Liver (tissue), 9 donors: ENCODE results near the gene ASMTL. TPM values are rescaled to one million over a fixed set of nuclear protein-coding genes. Genes with fewer than 3 reads are reported as not detected.

ENCODE experiments used
- DNase-seq: peaks from one replicate; pipeline ENCODE4 v3.0.0-alpha.2; 2017; ENCODE audit warnings: low spot score
- H3K27ac ChIP-seq, 2 donors: one replicate each; pipeline ENCODE4 v1.7.0; 2013; ENCODE audit warnings: inconsistent platforms in 2 of 2, low read length in 2 of 2, control low read depth in 1 of 2, low read depth in 1 of 2, mild to moderate bottlenecking in 1 of 2
- H3K27me3 ChIP-seq, 4 donors: one replicate each; pipeline versions ENCODE4 v1.6.1 to v1.7.0; 2013; ENCODE audit warnings: low read length in 3 of 4, inconsistent platforms in 1 of 4, mild to moderate bottlenecking in 1 of 4, moderate library complexity in 1 of 4; ENCODE audit not compliant: control insufficient read depth in 4 of 4, insufficient read depth in 4 of 4
- H3K36me3 ChIP-seq, 4 donors: one replicate each; pipeline versions ENCODE4 v1.6.1 to v1.7.0; 2013; ENCODE audit warnings: low read length in 3 of 4, mild to moderate bottlenecking in 3 of 4, low read depth in 1 of 4, moderate library complexity in 1 of 4; ENCODE audit not compliant: control insufficient read depth in 4 of 4, insufficient read depth in 3 of 4
- H3K4me1 ChIP-seq, 4 donors: one replicate each; pipeline versions ENCODE4 v1.6.1 to v1.7.0; 2013; ENCODE audit warnings: low read length in 3 of 4, mild to moderate bottlenecking in 3 of 4, moderate library complexity in 1 of 4; ENCODE audit not compliant: control insufficient read depth in 4 of 4, insufficient read depth in 4 of 4
- H3K4me3 ChIP-seq, 3 donors: one replicate each; pipeline versions ENCODE4 v1.6.1 to v1.7.0; 2013; ENCODE audit warnings: low read length in 3 of 3, control low read depth in 1 of 3, low read depth in 1 of 3, mild to moderate bottlenecking in 1 of 3
- H3K9ac ChIP-seq, 2 donors: one replicate each; pipeline ENCODE4 v1.7.0; 2013; ENCODE audit warnings: low read length in 2 of 2, mild to moderate bottlenecking in 2 of 2, moderate library complexity in 2 of 2, control low read depth in 1 of 2, low read depth in 1 of 2
- H3K9me3 ChIP-seq, 4 donors: one replicate each; pipeline versions ENCODE4 v1.6.1 to v1.7.0; 2013; ENCODE audit warnings: low read length in 3 of 4; ENCODE audit not compliant: control insufficient read depth in 4 of 4
- CTCF ChIP-seq: fragments of 150-350 bp; IDR thresholded peaks from 2 replicates; pipeline ENCODE4 v1.5.1; 2017; ENCODE audit warnings: improper control_type of control experiment, low read depth, low read length; ENCODE audit not compliant: missing input control
- EGR1 ChIP-seq, 2 donors: IDR thresholded peaks; 2 replicates each; pipeline ENCODE4 v1.6.1; 2016 to 2018; ENCODE audit warnings: antibody characterized with exemption in 2 of 2, low read depth in 2 of 2
- FOXA2 ChIP-seq: IDR thresholded peaks from 2 replicates; pipeline ENCODE4 v1.6.1; 2016; ENCODE audit warnings: antibody characterized with exemption
- HNF4A ChIP-seq, 2 donors: conservative IDR thresholded peaks; 2 replicates each; pipeline ENCODE4 v1.6.1; 2016; ENCODE audit warnings: antibody characterized with exemption in 2 of 2, mild to moderate bottlenecking in 2 of 2
- JUND ChIP-seq, 2 donors: IDR thresholded peaks; 2 replicates each; pipeline ENCODE4 v1.6.1; 2016; ENCODE audit warnings: antibody characterized with exemption in 2 of 2
- NR2F2 ChIP-seq: IDR thresholded peaks from 2 replicates; pipeline ENCODE4 v1.6.1; 2016; ENCODE audit warnings: antibody characterized with exemption
- RAD21 ChIP-seq, 2 donors: IDR thresholded peaks; 2 replicates each; pipeline ENCODE4 v1.6.1; 2016; ENCODE audit warnings: antibody characterized with exemption in 2 of 2, mild to moderate bottlenecking in 2 of 2
- REST ChIP-seq: IDR thresholded peaks from 2 replicates; pipeline ENCODE4 v1.6.1; 2016; ENCODE audit warnings: antibody characterized with exemption, mild to moderate bottlenecking
- SP1 ChIP-seq: IDR thresholded peaks from 2 replicates; pipeline ENCODE4 v1.6.1; 2018; ENCODE audit warnings: antibody characterized with exemption, mild to moderate bottlenecking
- TAF1 ChIP-seq: conservative IDR thresholded peaks from 2 replicates; pipeline ENCODE4 v1.6.1; 2016; ENCODE audit warnings: antibody characterized with exemption, mild to moderate bottlenecking
- YY1 ChIP-seq: IDR thresholded peaks from 2 replicates; pipeline ENCODE4 v1.6.1; 2016; ENCODE audit warnings: antibody characterized with exemption, mild to moderate bottlenecking
- WGBS: extraction: QIAGEN DNeasy Blood & Tissue Kit; methylation state at CpG from one replicate; pipeline ENCODE4 v1.1.7; 2013; 5-methylcytosine and 5-hydroxymethylcytosine counted together
- polyA plus RNA-seq, 2 donors: library from polyadenylated mRNA; stranded (reverse) in 1 of 2; unstranded in 1 of 2; fragments of 200-250 nt in 1 of 2; fragments of >200 nt in 1 of 2; fragmentation: Nextera tagmentation in 1 of 2; extraction: Ambion mirVana in 1 of 2; gene quantifications; one replicate each; pipeline versions ENCODE4 v1.2.1 to v1.2.3, GENCODE V29; 2013 to 2015
- total RNA-seq, 2 donors: library from RNA; depleted of rRNA; stranded (reverse); fragments of >200 nt; gene quantifications; one replicate each; pipeline ENCODE4 v1.2.3, GENCODE V29; 2014
- TF ChIP-seq, protein P1 (sequence below): IDR thresholded peaks from 2 replicates; pipeline ENCODE4 v1.6.1; 2016; ENCODE audit warnings: antibody characterized with exemption
- TF ChIP-seq, protein P2 (sequence below): IDR thresholded peaks from 2 replicates; pipeline ENCODE4 v1.6.1; 2016; ENCODE audit warnings: antibody characterized with exemption
- TF ChIP-seq, protein P3 (sequence below): IDR thresholded peaks from 2 replicates; pipeline ENCODE4 v1.6.1; 2016; ENCODE audit warnings: antibody characterized with exemption
- donor health status: healthy.
- donor health status: healthy.
- donor health status: healthy.
- donor health status: healthy.
- donor health status: healthy.

ASMTL gene
- total and polyA plus RNA-seq, 4 donors: 10.3 to 18.9 (median 11.6) TPM

GRCh38 chrX:1389993-1390285, 62.8 kb downstream of the ASMTL start:
- no peak overlapping the region for H3K9ac ChIP-seq
- peaks cover 5 to 36% (median 26%) of the 10 kb centered on the region in 4 donors for H3K4me1 ChIP-seq
- no peak overlapping the region for H3K4me3 ChIP-seq
- no peak for TF ChIP-seq JUND (IDR thresholded peaks at IDR 0.05)
- TF ChIP-seq, protein P1, sequence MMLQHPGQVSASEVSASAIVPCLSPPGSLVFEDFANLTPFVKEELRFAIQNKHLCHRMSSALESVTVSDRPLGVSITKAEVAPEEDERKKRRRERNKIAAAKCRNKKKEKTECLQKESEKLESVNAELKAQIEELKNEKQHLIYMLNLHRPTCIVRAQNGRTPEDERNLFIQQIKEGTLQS: no peak
- no peak for TF ChIP-seq NR2F2
- TF ChIP-seq, protein P2, sequence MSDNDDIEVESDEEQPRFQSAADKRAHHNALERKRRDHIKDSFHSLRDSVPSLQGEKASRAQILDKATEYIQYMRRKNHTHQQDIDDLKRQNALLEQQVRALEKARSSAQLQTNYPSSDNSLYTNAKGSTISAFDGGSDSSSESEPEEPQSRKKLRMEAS: no peak
- TF ChIP-seq FOXA2: no peak
- no peak for TF ChIP-seq HNF4A (conservative IDR thresholded peaks at IDR 0.05)
- TF ChIP-seq TAF1: no peak
- TF ChIP-seq YY1: no peak
- no peak for TF ChIP-seq SP1
- peaks cover 34 to 52% (median 48%) of the 10 kb centered on the region in 4 donors for H3K36me3 ChIP-seq
- H3K27me3 ChIP-seq: no peaks in the 10 kb centered on the region
- H3K9me3 ChIP-seq: no peaks in the 10 kb centered on the region
- no peak for DNase-seq
- WGBS: 91% methylated on average over 10 of the region's 10 CpGs
- H3K27ac ChIP-seq: no peak overlapping the region

DNA sequence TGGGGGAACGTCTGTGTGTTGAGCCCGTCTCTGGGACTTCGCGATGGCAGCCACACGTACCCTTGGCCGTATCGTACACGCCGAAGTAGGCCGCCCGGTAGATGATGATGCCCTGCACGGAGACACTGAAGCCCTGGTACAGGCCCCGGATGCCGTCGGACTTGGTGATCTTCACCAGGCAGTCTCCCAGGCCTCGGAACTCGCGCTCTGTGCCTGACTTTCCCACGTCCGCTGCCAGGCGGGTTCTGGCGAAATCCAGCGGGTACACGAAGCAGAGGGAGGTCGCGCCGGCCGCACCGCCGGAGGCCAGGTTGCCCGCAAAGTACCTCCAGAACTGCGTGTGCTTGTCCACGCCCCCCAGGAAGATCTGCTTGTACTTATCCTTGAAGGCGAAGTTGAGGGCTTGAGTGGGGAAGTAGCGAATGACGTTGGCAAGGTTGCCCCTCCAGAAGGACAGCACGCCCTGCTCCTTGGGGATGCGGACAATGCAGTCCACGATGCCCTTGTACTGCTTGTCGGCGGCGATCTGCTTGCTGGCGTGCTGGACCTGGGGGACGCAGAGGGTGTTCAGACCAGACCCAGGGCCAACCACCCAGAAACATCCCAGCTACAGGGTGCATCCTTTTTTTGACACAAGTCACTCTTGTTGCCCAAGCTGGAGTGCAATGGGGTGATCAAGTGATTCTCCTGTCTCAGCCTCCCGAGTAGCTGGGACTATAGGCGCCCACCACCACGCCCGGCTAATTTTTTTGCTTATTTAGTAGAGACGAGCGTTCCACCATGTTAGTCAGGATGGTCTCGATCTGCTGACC, 63.3 kb downstream of the ASMTL start:
- no peak overlapping the region for H3K27ac ChIP-seq
- H3K9ac ChIP-seq: no peak overlapping the region
- H3K27me3 ChIP-seq: no peaks in the 10 kb centered on the region
- WGBS: 94% methylated on average over 51 of the region's 51 CpGs
- TF ChIP-seq, protein P1: no peak
- TF ChIP-seq JUND (IDR thresholded peaks at IDR 0.05) (no peak), HNF4A (conservative IDR thresholded peaks at IDR 0.05) (no peak), TAF1 (no peak), NR2F2 (no peak), RAD21 (IDR thresholded peaks at IDR 0.05) (no peak), EGR1 (IDR thresholded peaks at IDR 0.05; ENCODE audit: low read depth in 2 of 2) (no peak), FOXA2 (no peak)
- TF ChIP-seq, protein P2: no peak
- TF ChIP-seq, protein P3, sequence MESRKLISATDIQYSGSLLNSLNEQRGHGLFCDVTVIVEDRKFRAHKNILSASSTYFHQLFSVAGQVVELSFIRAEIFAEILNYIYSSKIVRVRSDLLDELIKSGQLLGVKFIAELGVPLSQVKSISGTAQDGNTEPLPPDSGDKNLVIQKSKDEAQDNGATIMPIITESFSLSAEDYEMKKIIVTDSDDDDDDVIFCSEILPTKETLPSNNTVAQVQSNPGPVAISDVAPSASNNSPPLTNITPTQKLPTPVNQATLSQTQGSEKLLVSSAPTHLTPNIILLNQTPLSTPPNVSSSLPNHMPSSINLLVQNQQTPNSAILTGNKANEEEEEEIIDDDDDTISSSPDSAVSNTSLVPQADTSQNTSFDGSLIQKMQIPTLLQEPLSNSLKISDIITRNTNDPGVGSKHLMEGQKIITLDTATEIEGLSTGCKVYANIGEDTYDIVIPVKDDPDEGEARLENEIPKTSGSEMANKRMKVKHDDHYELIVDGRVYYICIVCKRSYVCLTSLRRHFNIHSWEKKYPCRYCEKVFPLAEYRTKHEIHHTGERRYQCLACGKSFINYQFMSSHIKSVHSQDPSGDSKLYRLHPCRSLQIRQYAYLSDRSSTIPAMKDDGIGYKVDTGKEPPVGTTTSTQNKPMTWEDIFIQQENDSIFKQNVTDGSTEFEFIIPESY: no peak
- no peaks in the 10 kb centered on the region for H3K9me3 ChIP-seq
- H3K4me3 ChIP-seq: no peak overlapping the region
- H3K36me3 ChIP-seq: peaks cover 38 to 56% (median 49%) of the 10 kb centered on the region in 4 donors
- peaks cover 4 to 36% (median 24%) of the 10 kb centered on the region in 4 donors for H3K4me1 ChIP-seq
- no peak for DNase-seq

- H3K36me3 ChIP-seq: peaks cover 38 to 56% (median 49%) of the 10 kb centered on the region in 4 donors
- no peaks in the 10 kb centered on the region for H3K27me3 ChIP-seq
- no peak overlapping the region for H3K9ac ChIP-seq
- TF ChIP-seq CTCF: no peak
- no peak for TF ChIP-seq REST
- TF ChIP-seq JUND (IDR thresholded peaks at IDR 0.05): no peak
- TF ChIP-seq RAD21 (IDR thresholded peaks at IDR 0.05): no peak
- no peak for TF ChIP-seq SP1
- TF ChIP-seq EGR1 (IDR thresholded peaks at IDR 0.05; ENCODE audit: low read depth in 2 of 2): no peak
- H3K27ac ChIP-seq: no peak overlapping the region
- no peaks in the 10 kb centered on the region for H3K9me3 ChIP-seq
- peaks cover 4 to 32% (median 23%) of the 10 kb centered on the region in 4 donors for H3K4me1 ChIP-seq
- DNase-seq: no peak
- H3K4me3 ChIP-seq: no peak overlapping the region
- WGBS: 84% methylated on average over 4 of the region's 4 CpGs
These were observed 64.1 kb downstream of the ASMTL start for GRCh38 chrX:1388651-1389050.
